Stomach (tissue), 9 donors: ENCODE results near the gene C9orf43. TPM values are rescaled to one million over a fixed set of nuclear protein-coding genes. Genes with fewer than 3 reads are reported as not detected.

ENCODE experiments used
- DNase-seq, 2 donors: peaks; one replicate each; pipeline versions ENCODE4 v3.0.0 to v3.0.0-alpha.2; 2013 to 2019
- H3K27ac ChIP-seq, 5 donors: fragments of 200-600 bp in 4 of 5; sonication (generic) in 4 of 5; one replicate each; pipeline ENCODE4 v1.5.1; 2013 to 2019; ENCODE audit warnings: mild to moderate bottlenecking in 1 of 5, moderate library complexity in 1 of 5
- H3K27me3 ChIP-seq, 3 donors: fragments of 200-600 bp; sonication (generic); one replicate each; pipeline ENCODE4 v1.5.1; 2017 to 2019; ENCODE audit warnings: mixed run types in 1 of 3
- H3K36me3 ChIP-seq, 4 donors: fragments of 200-600 bp; sonication (generic); 1 replicate in 3 of 4; 2 replicates in 1 of 4; pipeline ENCODE4 v1.5.1; 2016 to 2019
- H3K4me1 ChIP-seq, 4 donors: fragments of 200-600 bp; sonication (generic); one replicate each; pipeline ENCODE4 v1.5.1; 2016 to 2019
- H3K4me3 ChIP-seq, 4 donors: fragments of 200-600 bp; sonication (generic) in 3 of 4; one replicate each; pipeline ENCODE4 v1.5.1; 2016 to 2019; ENCODE audit warnings: mild to moderate bottlenecking in 1 of 4
- H3K9me3 ChIP-seq, 4 donors: fragments of 200-600 bp; sonication (generic); one replicate each; pipeline ENCODE4 v1.5.1; 2016 to 2019
- CTCF ChIP-seq, 7 experiments: fragments of 450-650 bp in 4 of 7; fragments of 200-600 bp in 3 of 7; sonication (generic) in 3 of 7; IDR thresholded peaks; one replicate each; pipeline ENCODE4 v1.5.1; 2016 to 2019; ENCODE audit warnings: antibody characterized with exemption in 7 of 7, control low read depth in 2 of 7, mild to moderate bottlenecking in 1 of 7
- EP300 ChIP-seq: sonication (generic); formaldehyde crosslinking; IDR thresholded peaks from one replicate; pipeline ENCODE4 v1.6.1; 2017; ENCODE audit warnings: antibody characterized with exemption
- POLR2A ChIP-seq, 4 donors: fragments of 450-650 bp; IDR thresholded peaks; one replicate each; pipeline ENCODE4 v1.6.1; 2016; ENCODE audit warnings: antibody characterized with exemption in 4 of 4, control low read depth in 2 of 4, mild to moderate bottlenecking in 1 of 4, moderate library complexity in 1 of 4
- POLR2AphosphoS5 ChIP-seq, 3 donors: sonication (generic); formaldehyde crosslinking; IDR thresholded peaks; one replicate each; pipeline ENCODE4 v1.6.1; 2016; ENCODE audit warnings: antibody characterized with exemption in 3 of 3
- WGBS, 5 donors: extraction: QIAGEN DNeasy Blood & Tissue Kit in 3 of 5; methylation state at CpG; one replicate each; pipeline versions ENCODE4 v1.1.5 to v1.1.7; 2013 to 2018; 5-methylcytosine and 5-hydroxymethylcytosine counted together
- intact Hi-C: fragments of 100-400 bp; cut with DNase I; formaldehyde crosslinking; loops from one replicate; pipeline ENCODE4 v1.15.1; 2023; ENCODE audit warnings: low total_unique reads
- polyA plus RNA-seq, 3 donors: library from polyadenylated mRNA; stranded (reverse); fragments of 200-250 nt; gene quantifications; one replicate each; pipeline ENCODE4 v1.2.3, GENCODE V29; 2013
- total RNA-seq, 5 donors: library from RNA; depleted of rRNA; stranded (reverse); fragments of >200 nt; gene quantifications; one replicate each; pipeline versions ENCODE4 v1.1.0 to v1.2.3, GENCODE V29; 2014 to 2016
- donor health status: healthy with polysubstance abuse.
- donor health status: Bipolar disorder and iron deficiency.
- donor health status: healthy.

C9orf43 gene
- total and polyA plus RNA-seq, 8 donors, result 0.19 to 0.61 (median 0.58) TPM; not detected in 3

- Histone ChIP-seq H3K4me3 (no peak overlapping the region), H3K27ac (no peak overlapping the region), H3K36me3 (no peaks in the 10 kb centered on the region), H3K9me3 (no peaks in the 10 kb centered on the region), H3K4me1 (no peaks in the 10 kb centered on the region), H3K27me3 (no peaks in the 10 kb centered on the region)
- 68 to 81% (median 76%) methylated on average over 3 of the region's 3 CpGs for WGBS, 5 donors
- TF ChIP-seq EP300, result no peak
- TF ChIP-seq POLR2AphosphoS5 (IDR thresholded peaks at IDR 0.05), result no peak
- TF ChIP-seq CTCF (IDR thresholded peaks at IDR 0.05), result no peak
- no peak for TF ChIP-seq POLR2A (IDR thresholded peaks at IDR 0.05)
- no peak for DNase-seq
- intact Hi-C loops, result no loop called here
Observed at GRCh38 chr9:113421726-113422125, 11.2 kb downstream of the C9orf43 start.

- TF ChIP-seq CTCF (IDR thresholded peaks at IDR 0.05) (no peak), EP300 (no peak), POLR2AphosphoS5 (IDR thresholded peaks at IDR 0.05) (no peak), POLR2A (IDR thresholded peaks at IDR 0.05) (no peak)
- Histone ChIP-seq H3K36me3 (no peaks in the 10 kb centered on the region), H3K27ac (no peak overlapping the region), H3K4me3 (no peak overlapping the region), H3K27me3 (no peaks in the 10 kb centered on the region), H3K9me3 (no peaks in the 10 kb centered on the region), H3K4me1 (no peaks in the 10 kb centered on the region)
- intact Hi-C loops, result no loop called here
- WGBS, 5 donors, result 39 to 61% (median 51%) methylated on average over 2 of the region's 2 CpGs
- DNase-seq, result no peak
Observed at GRCh38 chr9:113425072-113425471, 14.5 kb downstream of the C9orf43 start.

GRCh38 chr9:113426701-113427100, 16.2 kb downstream of the C9orf43 start:
- no peak for DNase-seq
- intact Hi-C loops, result no loop called here

GRCh38 chr9:113427629-113428028, 17.1 kb downstream of the C9orf43 start:
- Histone ChIP-seq H3K36me3 (no peaks in the 10 kb centered on the region), H3K4me3 (no peak overlapping the region), H3K9me3 (no peaks in the 10 kb centered on the region), H3K27ac (no peak overlapping the region), H3K4me1 (no peaks in the 10 kb centered on the region), H3K27me3 (no peaks in the 10 kb centered on the region)
- DNase-seq, result no peak
- TF ChIP-seq EP300, result no peak
- TF ChIP-seq POLR2AphosphoS5 (IDR thresholded peaks at IDR 0.05), result no peak
- no peak for TF ChIP-seq POLR2A (IDR thresholded peaks at IDR 0.05)
- no peak for TF ChIP-seq CTCF (IDR thresholded peaks at IDR 0.05)
- intact Hi-C loops, result no loop called here
- 90 to 96% (median 93%) methylated on average over 2 of the region's 2 CpGs for WGBS, 5 donors

More at GRCh38 chr9:113426701-113427100, 16.2 kb downstream of the C9orf43 start:
- no peak overlapping the region for H3K4me3 ChIP-seq
- no peaks in the 10 kb centered on the region for H3K27me3 ChIP-seq
- no peak overlapping the region for H3K27ac ChIP-seq
- no peaks in the 10 kb centered on the region for H3K9me3 ChIP-seq
- no peaks in the 10 kb centered on the region for H3K36me3 ChIP-seq
- TF ChIP-seq POLR2A (IDR thresholded peaks at IDR 0.05) (no peak), POLR2AphosphoS5 (IDR thresholded peaks at IDR 0.05) (no peak), EP300 (no peak)
- H3K4me1 ChIP-seq, result no peaks in the 10 kb centered on the region
- WGBS, 5 donors, result 43 to 100% (median 82%) methylated on average over 1 of the region's 1 CpG

GRCh38 chr9:113428062-113428615, 17.6 kb downstream of the C9orf43 start:
- DNase-seq, result peak in 1 of 2 donors; percentile 27
- Histone ChIP-seq H3K4me1 (no peaks in the 10 kb centered on the region), H3K27me3 (no peaks in the 10 kb centered on the region), H3K36me3 (no peaks in the 10 kb centered on the region), H3K4me3 (no peak overlapping the region), H3K27ac (no peak overlapping the region), H3K9me3 (no peaks in the 10 kb centered on the region)
- 88 to 96% (median 95%) methylated on average over 1 of the region's 1 CpG for WGBS, 5 donors
- intact Hi-C loops, result no loop called here
- TF ChIP-seq CTCF (IDR thresholded peaks at IDR 0.05), result no peak
- no peak for TF ChIP-seq POLR2AphosphoS5 (IDR thresholded peaks at IDR 0.05)
- TF ChIP-seq EP300, result no peak
- TF ChIP-seq POLR2A (IDR thresholded peaks at IDR 0.05), result no peak
